Ishikawa (cell line): Measurements from ENCODE around the gene KRTAP23-1.

Experiments
- RAD21 ChIP-seq: IDR thresholded peaks from 2 replicates; pipeline ENCODE4 v1.6.1; 2012; ENCODE audit warnings: low read depth
- TAF1 ChIP-seq: IDR thresholded peaks from 2 replicates; pipeline ENCODE4 v1.6.1; 2012; ENCODE audit warnings: low read depth, mild to moderate bottlenecking
- TEAD4 ChIP-seq: IDR thresholded peaks from 2 replicates; pipeline ENCODE4 v1.6.1; 2012
- ZBTB7A ChIP-seq: IDR thresholded peaks from 2 replicates; pipeline ENCODE4 v1.6.1; 2012; ENCODE audit warnings: low read depth
- TF ChIP-seq, protein P1 (sequence below): IDR thresholded peaks from 2 replicates; pipeline ENCODE4 v1.6.1; 2012
- TF ChIP-seq, protein P2 (sequence below): IDR thresholded peaks from 2 replicates; pipeline ENCODE4 v1.6.1; 2012; ENCODE audit warnings: low read depth, mild to moderate bottlenecking

DNA sequence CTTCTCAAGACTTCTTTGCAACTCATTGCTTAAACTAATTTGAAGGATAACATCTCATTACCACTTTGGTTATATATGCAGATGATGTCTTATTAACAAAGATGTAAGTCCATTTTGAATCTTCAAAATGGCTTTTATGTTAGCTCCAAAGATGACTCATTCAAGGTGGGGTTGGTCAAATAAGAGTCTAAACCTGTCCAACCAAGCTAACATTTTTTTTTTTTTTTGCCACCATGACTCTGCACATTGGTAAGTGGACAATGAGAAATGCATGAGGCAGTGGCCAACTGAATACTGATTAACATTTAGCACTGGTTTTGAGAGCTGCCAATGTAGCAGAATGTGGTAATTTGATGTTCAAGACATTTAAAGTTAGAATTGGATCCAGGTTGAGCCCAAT, 10.6 kb downstream of the KRTAP23-1 start:
- TF ChIP-seq, protein P1, sequence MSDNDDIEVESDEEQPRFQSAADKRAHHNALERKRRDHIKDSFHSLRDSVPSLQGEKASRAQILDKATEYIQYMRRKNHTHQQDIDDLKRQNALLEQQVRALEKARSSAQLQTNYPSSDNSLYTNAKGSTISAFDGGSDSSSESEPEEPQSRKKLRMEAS: no peak
- TF ChIP-seq RAD21: no peak
- TF ChIP-seq, protein P2, sequence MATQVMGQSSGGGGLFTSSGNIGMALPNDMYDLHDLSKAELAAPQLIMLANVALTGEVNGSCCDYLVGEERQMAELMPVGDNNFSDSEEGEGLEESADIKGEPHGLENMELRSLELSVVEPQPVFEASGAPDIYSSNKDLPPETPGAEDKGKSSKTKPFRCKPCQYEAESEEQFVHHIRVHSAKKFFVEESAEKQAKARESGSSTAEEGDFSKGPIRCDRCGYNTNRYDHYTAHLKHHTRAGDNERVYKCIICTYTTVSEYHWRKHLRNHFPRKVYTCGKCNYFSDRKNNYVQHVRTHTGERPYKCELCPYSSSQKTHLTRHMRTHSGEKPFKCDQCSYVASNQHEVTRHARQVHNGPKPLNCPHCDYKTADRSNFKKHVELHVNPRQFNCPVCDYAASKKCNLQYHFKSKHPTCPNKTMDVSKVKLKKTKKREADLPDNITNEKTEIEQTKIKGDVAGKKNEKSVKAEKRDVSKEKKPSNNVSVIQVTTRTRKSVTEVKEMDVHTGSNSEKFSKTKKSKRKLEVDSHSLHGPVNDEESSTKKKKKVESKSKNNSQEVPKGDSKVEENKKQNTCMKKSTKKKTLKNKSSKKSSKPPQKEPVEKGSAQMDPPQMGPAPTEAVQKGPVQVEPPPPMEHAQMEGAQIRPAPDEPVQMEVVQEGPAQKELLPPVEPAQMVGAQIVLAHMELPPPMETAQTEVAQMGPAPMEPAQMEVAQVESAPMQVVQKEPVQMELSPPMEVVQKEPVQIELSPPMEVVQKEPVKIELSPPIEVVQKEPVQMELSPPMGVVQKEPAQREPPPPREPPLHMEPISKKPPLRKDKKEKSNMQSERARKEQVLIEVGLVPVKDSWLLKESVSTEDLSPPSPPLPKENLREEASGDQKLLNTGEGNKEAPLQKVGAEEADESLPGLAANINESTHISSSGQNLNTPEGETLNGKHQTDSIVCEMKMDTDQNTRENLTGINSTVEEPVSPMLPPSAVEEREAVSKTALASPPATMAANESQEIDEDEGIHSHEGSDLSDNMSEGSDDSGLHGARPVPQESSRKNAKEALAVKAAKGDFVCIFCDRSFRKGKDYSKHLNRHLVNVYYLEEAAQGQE: no peak
- no peak for TF ChIP-seq TEAD4
- no peak for TF ChIP-seq TAF1
- no peak for TF ChIP-seq ZBTB7A
